ENCODE measurements around the gene RHOBTB3. TPM values are rescaled to one million over a fixed set of nuclear protein-coding genes. Genes with fewer than 3 reads are reported as not detected.

RHOBTB3 gene
- total RNA-seq, 4 donors from 2014 or later: 4.7 to 59.3 (median 13.6) TPM

DNA sequence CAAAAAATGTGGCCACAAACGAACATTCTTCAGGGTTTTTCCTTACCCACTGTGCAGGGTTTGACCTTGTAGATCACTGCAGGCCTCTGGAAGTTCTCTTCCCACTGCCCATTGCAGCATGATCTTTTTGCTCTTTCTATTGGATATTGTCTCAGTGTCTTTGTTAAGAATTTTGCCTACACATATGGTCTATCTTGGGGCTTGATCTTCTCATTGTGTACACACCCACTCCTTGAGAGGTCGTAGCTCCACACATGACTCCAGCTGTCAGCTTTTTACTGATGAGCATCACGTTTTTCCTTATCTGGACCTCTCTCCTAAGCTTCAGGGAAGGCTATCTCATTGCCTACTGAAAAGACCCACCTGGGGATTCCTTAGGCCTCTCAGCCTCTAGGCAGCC, 94.4 kb downstream of the RHOBTB3 start:
- no peak for DNase-seq
- H3K27me3 ChIP-seq: no peaks in the 10 kb centered on the region
- H3K4me3 ChIP-seq: no peak overlapping the region
- no peak overlapping the region for H3K27ac ChIP-seq
- H3K36me3 ChIP-seq: no peaks in the 10 kb centered on the region
- H3K4me1 ChIP-seq: peaks cover 17 to 38% (median 27%) of the 10 kb centered on the region in 3 donors
- intact Hi-C loops (cut with DNase I): no loop called here
- H3K9me3 ChIP-seq: no peaks in the 10 kb centered on the region
- TF ChIP-seq, protein P1, sequence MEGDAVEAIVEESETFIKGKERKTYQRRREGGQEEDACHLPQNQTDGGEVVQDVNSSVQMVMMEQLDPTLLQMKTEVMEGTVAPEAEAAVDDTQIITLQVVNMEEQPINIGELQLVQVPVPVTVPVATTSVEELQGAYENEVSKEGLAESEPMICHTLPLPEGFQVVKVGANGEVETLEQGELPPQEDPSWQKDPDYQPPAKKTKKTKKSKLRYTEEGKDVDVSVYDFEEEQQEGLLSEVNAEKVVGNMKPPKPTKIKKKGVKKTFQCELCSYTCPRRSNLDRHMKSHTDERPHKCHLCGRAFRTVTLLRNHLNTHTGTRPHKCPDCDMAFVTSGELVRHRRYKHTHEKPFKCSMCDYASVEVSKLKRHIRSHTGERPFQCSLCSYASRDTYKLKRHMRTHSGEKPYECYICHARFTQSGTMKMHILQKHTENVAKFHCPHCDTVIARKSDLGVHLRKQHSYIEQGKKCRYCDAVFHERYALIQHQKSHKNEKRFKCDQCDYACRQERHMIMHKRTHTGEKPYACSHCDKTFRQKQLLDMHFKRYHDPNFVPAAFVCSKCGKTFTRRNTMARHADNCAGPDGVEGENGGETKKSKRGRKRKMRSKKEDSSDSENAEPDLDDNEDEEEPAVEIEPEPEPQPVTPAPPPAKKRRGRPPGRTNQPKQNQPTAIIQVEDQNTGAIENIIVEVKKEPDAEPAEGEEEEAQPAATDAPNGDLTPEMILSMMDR (IDR thresholded peaks at IDR 0.05): no peak
- TF ChIP-seq POLR2A (IDR thresholded peaks at IDR 0.05): no peak
- 71 to 73% methylated on average over 3 of the region's 3 CpGs for WGBS, 2 donors

GRCh38 chr5:95826949-95827891, 96.1 kb downstream of the RHOBTB3 start:
- H3K9me3 ChIP-seq: no peaks in the 10 kb centered on the region
- H3K4me1 ChIP-seq: peaks cover 10 to 23% (median 18%) of the 10 kb centered on the region in 3 donors
- WGBS, 2 donors: 86 to 91% methylated on average over 10 of the region's 10 CpGs
- H3K27ac ChIP-seq: no peak overlapping the region
- no peaks in the 10 kb centered on the region for H3K36me3 ChIP-seq
- H3K27me3 ChIP-seq: no peaks in the 10 kb centered on the region
- H3K4me3 ChIP-seq: no peak overlapping the region
- intact Hi-C loops (cut with DNase I): no loop called here
- no peak for TF ChIP-seq POLR2A (IDR thresholded peaks at IDR 0.05)
- TF ChIP-seq, protein P1 (IDR thresholded peaks at IDR 0.05): no peak
- no peak for DNase-seq

DNA sequence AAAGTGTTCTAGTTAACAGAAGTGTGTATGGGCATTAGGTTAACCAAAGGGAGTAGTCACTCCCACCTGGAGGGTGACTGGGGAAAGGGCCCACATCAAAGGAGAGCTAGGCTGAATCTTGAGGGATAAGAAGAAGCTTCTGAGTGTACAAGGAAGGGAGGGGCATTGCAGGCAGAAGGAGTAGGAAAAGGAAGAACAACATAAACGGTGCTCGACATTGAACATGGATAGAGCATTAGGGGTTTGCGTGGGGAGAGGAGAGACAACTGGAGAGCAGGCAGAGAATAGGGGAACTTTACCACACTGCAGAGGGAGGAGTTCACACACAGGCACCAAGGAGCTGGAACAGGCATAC, 96.7 kb downstream of the RHOBTB3 start:
- no peak overlapping the region for H3K27ac ChIP-seq
- DNase-seq: no peak
- no peaks in the 10 kb centered on the region for H3K27me3 ChIP-seq
- H3K4me1 ChIP-seq: peaks cover 10 to 20% (median 18%) of the 10 kb centered on the region in 3 donors
- WGBS, 2 donors: 69 to 83% methylated on average over 3 of the region's 3 CpGs
- H3K9me3 ChIP-seq: no peaks in the 10 kb centered on the region
- intact Hi-C loops (cut with DNase I): no loop called here
- no peaks in the 10 kb centered on the region for H3K36me3 ChIP-seq
- no peak overlapping the region for H3K4me3 ChIP-seq
- no peak for TF ChIP-seq POLR2A (IDR thresholded peaks at IDR 0.05)
- TF ChIP-seq, protein P1 (IDR thresholded peaks at IDR 0.05): no peak

DNA sequence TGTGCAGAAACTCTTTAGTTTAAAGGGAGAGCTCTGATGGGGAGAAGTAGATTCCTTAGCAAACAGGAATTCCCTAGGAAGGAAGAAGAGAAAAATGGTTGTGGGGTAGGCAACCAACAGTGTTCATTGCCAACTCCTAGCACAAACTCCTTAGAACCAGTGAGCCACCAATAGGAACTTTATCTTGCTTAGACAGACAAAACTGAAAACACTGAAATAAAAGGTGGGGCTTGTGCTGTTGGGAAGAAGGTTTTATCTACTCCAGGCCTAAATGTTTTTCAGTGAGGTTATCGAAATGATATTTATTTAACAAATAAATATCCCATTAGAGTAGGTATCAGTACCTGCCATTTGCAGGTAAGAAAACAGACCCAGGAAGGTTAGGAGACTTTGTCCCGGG, 99.1 kb downstream of the RHOBTB3 start:
- H3K36me3 ChIP-seq: no peaks in the 10 kb centered on the region
- WGBS, 2 donors: 93 to 96% methylated on average over 2 of the region's 2 CpGs
- no peak overlapping the region for H3K27ac ChIP-seq
- TF ChIP-seq POLR2A (IDR thresholded peaks at IDR 0.05): no peak
- TF ChIP-seq, protein P1 (IDR thresholded peaks at IDR 0.05): no peak
- DNase-seq: no peak
- H3K4me1 ChIP-seq: peaks cover 0 to 17% (median 0%) of the 10 kb centered on the region in 3 donors
- H3K4me3 ChIP-seq: no peak overlapping the region
- intact Hi-C loops (cut with DNase I): no loop called here
- no peaks in the 10 kb centered on the region for H3K9me3 ChIP-seq
- no peaks in the 10 kb centered on the region for H3K27me3 ChIP-seq

DNA sequence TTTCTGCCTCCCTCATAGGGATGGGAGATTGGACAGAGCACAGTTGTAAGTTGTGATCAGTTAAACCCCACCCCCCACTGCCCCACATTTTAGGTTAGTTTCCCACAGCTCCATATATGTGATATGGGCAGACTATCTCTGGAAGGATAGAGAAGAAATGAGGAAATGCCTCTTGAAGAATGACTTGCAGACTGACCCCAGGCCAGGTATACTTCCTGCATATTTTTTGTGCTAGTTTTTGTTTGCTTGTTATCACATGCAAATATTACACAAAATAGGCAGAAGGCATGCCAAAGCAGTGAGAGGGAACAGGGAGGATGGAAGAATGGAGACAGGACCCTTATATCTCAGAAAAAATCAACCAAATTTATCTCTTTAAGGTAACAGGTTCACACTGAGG, 101.5 kb downstream of the RHOBTB3 start:
- intact Hi-C loops (cut with DNase I): no loop called here
- no peak for TF ChIP-seq POLR2A (IDR thresholded peaks at IDR 0.05)
- TF ChIP-seq, protein P1 (IDR thresholded peaks at IDR 0.05): no peak
- Histone ChIP-seq H3K4me3 (no peak overlapping the region), H3K27ac (no peak overlapping the region), H3K9me3 (no peaks in the 10 kb centered on the region), H3K27me3 (no peaks in the 10 kb centered on the region), H3K4me1 (peaks cover 12 to 34% (median 14%) of the 10 kb centered on the region in 3 donors), H3K36me3 (no peaks in the 10 kb centered on the region)
- DNase-seq: no peak
